Skeletal muscle cell (primary cell): ENCODE results near the gene ZNRD2.
A peak's percentile ranks its signal among the peaks of the same experiment; 100 is the strongest.

ENCODE experiments used
- DNase-seq: peaks from one replicate; pipeline ENCODE4 v3.0.0-alpha.2; 2010; ENCODE audit warnings: low read depth
- H3K4me3 ChIP-seq: 2 replicates; pipeline ENCODE4 v1.5.1; 2011; ENCODE audit warnings: low read depth, mild to moderate bottlenecking, control low read depth, low read length, moderate library complexity

Gene ZNRD2

DNA sequence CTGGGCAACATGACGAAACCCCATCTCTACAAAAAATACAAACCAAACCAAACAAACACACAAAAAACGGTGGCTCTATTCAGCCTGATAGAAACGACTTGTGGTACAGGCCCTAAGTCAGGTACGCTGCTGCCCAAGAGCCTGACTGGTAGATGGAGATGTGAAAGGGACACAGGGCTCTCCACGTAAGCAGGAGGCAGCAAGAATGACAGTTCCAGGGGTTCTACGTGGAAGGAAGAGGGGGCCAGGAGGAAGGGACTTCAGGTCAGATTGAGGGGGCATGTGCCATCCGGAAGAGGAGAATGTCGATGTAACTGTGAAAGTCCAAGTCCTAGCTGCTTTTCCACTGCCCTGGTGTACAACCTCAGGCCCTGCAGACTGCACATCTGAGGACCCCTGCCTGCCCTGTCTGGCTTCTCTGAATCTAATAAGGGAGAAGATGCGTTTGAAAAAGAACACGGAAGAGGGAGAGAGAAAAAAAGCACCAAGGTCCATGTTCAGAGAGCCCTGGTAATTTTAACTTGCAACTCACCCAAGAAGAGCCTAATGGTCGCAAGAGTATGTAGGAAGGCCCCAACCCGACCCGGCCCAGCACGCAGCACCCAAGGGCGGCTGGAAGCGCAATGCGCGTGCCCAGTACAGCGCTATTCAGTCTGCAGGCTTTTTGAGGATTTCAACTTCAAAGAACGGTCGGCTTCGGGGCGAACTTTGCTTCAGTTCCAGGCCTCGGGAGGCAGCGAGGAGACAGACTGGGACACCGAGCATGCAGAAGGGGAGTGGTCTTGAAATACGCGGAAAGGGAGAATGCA lies 909 bp upstream of the ZNRD2 start:
- no peak for DNase-seq
- peak overlapping the region; percentile 96 for H3K4me3 ChIP-seq

DNA sequence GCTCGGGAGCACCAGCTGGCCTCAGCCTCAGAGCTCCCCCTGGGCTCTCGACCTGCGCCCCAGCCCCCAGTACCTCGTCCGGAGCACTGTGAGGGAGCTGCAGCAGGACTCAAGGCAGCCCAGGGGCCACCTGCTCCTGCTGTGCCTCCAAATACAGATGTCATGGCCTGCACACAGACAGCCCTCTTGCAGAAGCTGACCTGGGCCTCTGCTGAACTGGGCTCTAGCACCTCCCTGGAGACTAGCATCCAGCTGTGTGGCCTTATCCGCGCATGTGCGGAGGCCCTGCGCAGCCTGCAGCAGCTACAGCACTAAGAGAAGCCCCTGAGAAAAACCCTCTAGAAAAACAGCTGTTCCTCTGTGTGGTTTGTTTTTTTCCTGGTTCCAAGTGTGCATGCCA lies 1.1 kb downstream of the ZNRD2 start:
- no peak for DNase-seq
- peak overlapping the region; percentile 96 for H3K4me3 ChIP-seq

DNA sequence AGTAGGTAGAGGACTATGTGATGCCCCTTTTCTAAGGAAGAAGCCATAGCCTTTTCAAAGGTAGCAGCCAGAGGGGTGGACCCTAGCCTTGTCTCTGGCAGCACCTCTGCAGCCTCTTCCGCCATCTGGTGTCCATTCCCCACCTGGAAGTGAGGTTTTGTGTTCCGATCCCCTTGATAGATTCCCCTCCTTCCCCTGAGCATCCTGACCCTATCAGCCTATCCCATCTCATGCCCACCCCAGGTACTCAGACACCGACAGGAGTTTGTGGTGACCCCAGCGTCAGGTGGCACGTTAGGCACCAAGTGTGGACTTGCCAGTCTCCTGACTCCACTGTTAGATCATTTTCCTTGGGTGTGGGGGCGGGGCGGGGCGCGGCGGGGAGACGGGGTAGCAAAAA lies 1.7 kb downstream of the ZNRD2 start:
- no peak for DNase-seq
- peak overlapping the region; percentile 96 for H3K4me3 ChIP-seq

DNA sequence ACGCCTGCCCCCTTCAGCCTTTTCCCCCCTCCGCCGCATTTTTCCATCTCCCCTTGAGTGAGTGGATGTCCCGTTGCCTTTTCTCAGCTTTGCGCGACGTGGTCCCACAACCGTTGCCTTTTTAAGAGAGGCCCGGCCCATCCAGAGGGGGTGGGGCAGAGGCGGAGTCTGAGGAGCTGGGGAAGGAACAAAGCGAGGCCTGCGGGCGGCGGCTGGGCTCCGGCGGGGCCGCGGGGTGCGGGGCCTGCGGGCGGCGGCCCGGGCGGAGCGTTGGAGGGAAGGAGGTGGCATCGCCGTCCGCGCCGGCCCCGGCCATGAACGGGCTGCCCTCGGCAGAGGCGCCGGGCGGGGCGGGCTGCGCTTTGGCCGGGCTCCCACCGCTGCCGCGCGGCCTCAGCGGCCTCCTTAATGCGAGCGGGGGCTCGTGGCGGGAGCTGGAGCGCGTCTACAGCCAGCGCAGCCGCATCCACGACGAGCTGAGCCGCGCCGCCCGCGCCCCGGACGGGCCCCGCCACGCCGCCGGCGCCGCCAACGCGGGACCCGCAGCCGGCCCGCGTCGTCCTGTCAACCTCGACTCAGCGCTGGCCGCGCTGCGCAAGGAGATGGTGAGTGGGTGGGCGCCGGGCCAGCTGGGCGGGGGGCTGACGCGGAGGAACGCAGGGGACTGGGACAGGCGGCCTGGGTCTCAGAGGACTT lies 2.2 kb downstream of the ZNRD2 start, which contains the start of gene FAM89B:
TSS of gene FAM89B (plus strand) at position 183 of the 696 bp plus-strand sequence. CDS start at position 315, 132 bp downstream.
- H3K4me3 ChIP-seq = peak within 1 kb of the TSS; percentile 96
- no peak for DNase-seq

DNA sequence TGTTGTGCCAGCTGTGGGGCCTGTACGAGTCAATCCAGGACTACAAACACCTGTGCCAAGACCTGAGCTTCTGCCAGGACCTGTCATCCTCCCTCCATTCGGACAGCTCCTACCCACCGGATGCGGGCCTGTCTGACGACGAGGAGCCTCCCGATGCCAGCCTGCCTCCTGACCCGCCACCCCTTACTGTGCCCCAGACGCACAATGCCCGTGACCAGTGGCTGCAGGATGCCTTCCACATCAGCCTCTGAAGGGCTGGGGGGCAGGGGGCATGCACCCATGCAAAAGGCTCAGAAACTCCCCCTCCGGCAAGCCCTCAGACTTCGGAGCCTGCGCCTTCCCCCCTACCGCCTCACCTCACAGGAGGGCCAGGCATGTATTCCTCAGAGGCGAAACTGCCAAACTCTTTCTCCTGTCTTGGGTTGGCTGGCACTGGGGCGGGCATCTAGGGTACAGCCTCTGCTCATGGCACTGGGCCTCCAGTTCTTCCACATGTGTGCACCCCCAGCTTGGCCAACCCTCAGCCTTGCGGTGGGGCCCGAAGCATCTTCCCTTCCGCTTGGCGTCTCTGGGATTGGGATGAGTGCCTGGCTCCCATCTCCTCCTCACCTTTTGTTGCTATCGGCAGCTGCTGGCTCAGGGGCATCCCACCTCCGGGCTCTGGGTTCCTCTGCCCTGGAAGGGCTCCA lies 3.3 kb downstream of the ZNRD2 start:
- H3K4me3 ChIP-seq = peak overlapping the region; percentile 96
- DNase-seq = no peak

DNA sequence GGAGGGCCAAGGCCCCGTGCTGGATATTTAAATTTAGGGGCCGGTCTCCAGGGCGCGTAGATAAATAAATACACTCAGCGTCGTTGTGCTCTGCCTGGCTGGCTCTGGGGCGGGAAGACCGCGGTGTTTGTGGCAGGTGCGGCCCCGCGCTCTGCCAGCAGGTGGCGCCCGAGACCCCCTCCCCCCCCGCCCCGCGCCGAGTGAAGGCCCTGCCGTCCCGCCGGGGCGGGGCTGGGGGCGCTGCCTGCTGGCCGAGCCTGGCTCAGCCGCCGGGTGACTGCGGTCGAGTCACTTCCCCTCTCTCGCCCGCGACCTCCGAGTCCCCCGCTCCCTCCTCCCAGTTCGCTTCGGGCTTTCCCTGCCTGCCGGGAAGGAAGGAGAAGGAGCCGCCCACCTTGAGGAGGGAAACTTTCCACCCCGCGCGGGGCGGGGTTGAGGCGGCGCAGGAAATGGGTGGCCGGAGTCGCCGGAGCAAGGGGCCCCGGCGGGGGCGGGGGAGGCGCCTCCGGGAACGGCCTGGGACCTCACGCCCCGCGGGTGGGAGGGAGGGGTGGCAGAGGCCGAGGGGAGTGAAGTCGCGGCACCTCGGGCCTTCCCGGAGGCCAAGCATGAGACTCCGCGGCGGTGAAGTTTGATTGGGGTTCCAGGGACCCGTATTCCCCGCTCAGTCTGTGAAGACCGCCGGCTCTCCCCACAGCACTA lies 4.0 kb downstream of the ZNRD2 start:
- peak overlapping the region; percentile 96 for H3K4me3 ChIP-seq
- peak; percentile 84 for DNase-seq

DNA sequence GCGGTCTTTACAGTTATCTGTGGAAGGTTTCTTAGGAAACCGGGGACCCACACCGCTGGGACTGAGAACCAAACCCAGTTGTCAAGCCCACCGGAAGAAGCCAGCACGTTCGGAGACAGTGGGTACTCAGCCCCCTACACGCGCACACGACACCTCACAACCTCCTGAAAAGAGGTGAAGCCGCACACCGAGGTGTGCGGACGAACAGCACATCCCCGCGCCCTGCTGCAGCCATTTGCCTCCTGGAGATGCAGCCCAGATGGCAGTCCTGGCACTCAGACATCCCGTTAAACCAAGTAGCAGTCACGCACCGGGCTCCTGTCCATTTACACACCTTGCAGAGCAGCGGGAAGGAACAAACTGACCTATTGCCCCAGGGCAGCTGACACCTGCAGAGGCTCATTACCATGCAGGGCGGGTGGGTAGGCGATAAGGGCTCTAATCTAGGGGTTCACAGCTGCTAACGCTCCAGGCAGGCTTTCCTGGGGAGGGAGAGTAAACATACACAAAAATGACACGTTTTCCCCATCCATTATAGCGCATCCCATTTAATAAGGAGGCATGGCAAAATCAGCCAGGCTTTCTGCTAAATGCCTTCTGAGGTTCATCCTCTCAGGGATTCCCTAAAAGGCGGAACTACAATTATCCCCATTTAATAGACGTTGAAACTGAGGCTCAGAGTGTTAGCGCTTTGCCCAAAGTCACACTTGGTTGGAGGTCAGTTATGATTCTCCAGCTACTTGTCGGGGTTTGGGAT lies 4.7 kb downstream of the ZNRD2 start:
- H3K4me3 ChIP-seq = peak overlapping the region; percentile 54
- no peak for DNase-seq

DNA sequence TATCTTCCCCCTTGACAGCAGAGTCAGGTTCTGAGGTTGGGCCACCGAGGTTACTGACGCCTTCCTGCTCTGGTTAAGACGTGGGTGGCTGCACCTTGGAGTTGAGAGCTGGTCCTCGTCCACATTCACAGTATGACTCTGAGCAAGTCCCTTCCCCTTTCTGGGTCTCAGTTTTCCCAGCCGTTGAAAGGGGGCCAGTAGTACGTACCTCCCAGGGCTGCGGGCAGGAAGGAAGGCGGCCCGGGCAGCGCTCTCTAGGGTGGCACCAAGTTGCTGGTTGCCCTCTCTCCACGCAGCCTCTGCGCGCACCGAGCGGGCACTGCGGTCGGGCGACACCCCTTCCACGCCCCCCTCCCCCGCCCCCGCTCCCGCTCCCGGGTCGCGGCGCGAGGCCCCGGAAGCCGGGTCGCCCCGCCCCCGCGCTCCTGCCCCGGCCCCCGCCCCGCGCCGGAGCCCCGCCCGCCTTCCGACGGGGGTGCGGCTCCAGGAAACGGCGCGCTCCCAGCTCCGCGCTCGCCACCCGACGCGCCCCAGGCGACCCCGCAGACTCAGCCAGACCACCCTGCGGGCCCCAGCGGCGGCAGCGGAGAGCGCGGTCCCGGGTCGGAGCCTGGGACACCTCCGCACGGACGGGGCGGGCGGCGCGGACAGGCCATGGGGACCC lies 5.4 kb downstream of the ZNRD2 start, which contains the start of gene EHBP1L1:
TSS of gene EHBP1L1 (plus strand) at position 486 of the 664 bp plus-strand sequence. CDS start 250 bp downstream, outside the sequence.
- peak within 1 kb of the TSS; percentile 54 for H3K4me3 ChIP-seq
- no peak for DNase-seq

DNA sequence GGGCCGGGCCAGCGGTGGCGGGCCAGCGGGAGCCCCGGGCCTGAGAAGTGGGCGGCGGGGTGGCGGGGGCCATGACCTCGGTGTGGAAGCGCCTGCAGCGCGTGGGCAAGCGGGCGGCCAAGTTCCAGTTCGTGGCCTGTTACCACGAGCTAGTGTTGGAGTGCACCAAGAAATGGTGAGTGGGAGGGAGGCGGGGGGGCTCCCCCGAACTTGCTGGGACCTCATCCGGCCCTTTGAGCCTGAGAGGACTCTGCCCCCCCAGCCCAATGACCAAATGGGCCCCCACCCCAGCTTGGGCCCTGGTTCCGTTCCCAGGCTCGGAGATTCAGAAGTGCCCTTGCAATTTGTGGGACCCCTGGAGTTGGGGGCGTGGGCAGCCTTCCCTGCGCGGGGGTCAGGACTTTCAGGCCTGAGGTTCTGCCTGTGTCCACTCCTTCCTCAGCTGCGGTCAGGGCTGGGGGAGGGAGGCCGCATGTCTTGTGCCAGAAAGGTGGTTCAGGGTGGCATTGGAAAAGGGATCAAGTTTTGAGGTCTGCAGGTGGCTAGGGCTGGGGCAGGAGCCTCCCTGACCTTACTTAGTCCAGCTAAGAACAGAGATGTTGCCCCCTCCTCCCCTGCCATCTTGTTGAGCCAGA lies 6.1 kb downstream of the ZNRD2 start:
- no peak for DNase-seq
- H3K4me3 ChIP-seq = peak overlapping the region; percentile 54

DNA sequence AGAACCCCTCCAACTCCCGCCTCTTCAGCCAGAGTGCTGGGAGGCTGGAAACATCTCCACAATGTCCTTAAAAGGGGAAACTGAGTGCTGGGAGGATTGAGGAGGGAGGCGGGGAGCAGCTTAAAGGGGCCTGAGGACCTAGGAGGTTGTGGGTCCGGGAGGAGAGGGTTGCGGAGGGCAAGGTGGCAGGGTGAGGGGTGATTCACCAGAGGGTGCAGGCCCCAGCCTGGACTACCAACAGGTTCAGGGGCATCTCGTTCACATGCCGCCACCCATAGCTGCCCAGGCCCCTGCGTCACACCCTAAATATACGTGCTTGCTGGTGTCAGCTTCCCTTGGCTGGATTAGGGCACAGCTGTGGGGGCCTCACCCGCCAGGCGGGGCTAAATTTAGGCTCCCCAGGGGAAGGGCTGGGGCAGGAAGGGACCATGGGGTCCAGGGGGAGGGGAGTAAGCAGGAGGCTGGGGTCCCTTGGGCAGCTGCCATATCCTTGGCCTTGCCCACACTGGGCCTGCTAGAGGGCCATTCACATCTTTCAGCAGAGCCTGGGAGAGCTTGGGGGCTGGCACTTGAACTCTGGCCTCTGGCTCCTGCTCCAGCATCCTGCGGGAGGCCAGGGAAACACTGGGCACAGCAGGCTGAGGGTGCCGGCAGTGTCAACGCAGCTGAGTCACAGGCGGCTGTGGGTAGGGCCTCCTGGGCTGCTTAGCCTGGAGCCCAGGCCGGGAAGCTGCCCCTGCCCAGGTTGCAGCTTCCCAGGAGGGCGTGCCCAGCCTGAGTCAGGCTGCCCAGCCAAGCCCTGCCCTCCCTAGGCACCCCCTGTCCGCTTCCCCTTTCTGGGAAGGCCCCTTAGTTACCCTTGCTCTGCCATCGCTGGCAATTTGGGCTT lies 6.8 kb downstream of the ZNRD2 start:
- no peak for DNase-seq
- H3K4me3 ChIP-seq = peak overlapping the region; percentile 54

DNA sequence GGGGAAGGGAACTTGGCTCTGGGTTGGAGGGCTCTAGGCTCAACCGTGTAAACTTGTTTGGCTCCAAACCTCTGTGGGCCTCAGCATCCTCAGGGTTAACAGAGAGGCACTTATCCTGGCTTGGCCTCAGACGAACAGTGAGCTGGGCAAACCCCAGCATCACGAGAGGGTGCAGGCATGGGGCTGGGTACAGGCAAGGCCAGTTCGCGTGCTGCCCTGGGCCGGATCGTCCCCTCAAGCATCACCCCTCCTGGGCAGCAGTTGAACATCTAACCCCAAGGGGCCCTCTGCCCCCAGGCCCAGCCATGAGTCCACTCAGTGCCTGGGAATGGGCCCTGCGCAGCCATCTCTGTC lies 7.5 kb downstream of the ZNRD2 start:
- no peak for DNase-seq
- H3K4me3 ChIP-seq = peak overlapping the region; percentile 54

DNA sequence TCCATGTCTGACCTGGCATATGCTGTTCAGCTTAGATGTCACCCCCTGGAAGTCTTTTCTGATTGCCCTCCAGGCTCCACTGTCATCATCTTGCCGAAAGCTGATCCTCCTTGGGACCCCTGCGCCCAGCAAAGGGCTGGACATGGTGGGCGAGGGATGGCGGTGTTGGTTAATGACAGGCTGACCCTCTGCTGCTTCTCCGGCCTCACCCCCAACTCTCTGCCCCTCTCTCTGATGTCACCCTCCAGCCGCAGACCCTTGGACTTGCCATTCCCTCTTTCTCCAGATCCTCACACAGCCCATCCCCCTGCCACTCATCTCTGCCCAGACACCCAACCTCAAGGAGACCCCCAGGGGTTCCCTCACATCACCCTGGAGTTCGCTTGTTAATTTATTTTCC lies 7.9 kb downstream of the ZNRD2 start:
- no peak for DNase-seq
- H3K4me3 ChIP-seq = no peak overlapping the region

DNA sequence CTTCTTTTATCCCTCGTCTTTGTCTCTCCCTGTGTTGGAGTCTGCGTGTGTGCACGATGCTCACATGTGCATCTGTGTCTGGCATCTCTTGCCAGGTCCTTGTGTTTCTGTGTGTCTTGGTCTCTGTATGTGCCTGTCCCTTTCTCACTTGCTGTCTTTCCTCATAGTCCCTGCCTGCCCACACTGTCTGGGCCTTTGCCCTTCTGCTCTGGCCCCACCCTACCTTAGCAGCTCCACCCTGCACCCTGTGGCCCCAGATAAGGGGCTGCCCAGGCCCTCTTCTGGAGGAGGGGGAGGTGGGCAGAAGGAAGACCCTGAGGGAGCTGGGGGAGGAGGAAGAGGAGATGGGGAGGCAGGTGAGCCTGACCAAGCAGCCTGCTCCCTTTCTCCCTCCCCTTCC lies 8.4 kb downstream of the ZNRD2 start:
- no peak overlapping the region for H3K4me3 ChIP-seq
- no peak for DNase-seq

DNA sequence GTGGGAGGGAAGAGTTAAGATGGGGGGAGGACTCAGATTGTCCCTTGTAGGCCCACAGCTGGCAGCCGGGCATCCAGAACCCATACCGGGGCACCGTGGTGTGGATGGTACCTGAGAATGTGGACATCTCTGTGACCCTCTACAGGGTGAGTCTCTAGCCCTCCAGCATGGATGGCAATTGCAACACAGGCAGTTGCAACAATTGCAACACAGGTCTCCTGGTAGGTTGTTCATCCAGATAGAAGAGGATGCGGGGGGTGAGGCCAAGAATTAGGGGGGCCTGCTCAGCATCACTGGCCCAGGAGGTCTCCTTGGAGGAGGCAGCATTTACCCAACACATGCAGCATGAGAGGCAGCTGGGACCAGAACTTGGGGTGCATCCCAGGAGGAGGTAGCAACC lies 9.0 kb downstream of the ZNRD2 start:
- H3K4me3 ChIP-seq = no peak overlapping the region
- no peak for DNase-seq

DNA sequence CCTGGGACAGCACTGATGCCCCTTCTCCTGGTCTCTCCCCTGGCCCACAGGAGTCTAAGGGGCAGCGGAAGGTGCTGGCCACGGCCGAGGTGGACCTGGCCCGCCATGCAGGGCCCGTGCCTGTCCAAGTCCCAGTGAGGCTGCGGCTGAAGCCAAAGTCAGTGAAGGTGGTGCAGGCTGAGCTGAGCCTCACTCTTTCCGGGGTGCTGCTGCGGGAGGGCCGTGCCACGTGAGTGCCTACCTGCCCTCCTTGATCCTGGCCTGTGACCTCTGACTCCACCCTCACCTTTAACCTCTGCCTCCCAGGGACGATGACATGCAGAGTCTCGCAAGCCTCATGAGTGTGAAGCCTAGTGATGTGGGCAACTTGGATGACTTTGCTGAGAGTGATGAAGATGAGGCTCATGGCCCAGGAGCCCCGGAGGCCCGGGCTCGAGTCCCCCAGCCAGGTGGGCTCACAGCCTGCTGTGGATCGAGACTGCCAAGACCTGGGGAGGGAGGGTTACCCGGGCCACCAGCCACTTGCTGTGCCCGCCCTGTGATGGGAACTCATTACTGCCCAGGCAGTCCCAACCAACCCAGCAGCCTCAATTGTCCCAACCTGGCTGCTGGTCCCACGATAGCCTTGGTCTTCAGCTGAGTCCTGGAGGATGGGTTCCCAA lies 9.9 kb downstream of the ZNRD2 start:
- no peak for DNase-seq
- no peak overlapping the region for H3K4me3 ChIP-seq

DNA sequence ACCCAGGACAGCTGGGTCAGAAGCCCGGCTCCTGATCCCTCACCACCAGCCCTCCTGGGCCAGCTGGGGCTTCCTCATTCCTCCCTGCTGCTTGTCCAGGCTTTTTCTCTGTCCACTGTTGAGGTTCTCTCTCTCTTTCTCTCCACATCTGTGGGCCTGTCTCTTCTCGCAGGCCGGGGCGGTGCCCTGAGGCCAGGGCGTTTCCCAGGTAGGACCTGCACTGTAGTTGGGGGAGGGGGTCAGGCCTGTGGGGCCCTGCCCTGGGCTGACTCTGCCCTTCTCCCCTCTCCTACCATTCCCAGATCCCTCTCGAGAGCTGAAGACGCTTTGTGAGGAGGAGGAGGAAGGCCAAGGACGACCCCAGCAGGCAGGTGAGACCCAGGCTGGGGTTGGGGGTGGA lies 10.5 kb downstream of the ZNRD2 start:
- H3K4me3 ChIP-seq = no peak overlapping the region
- DNase-seq = no peak

DNA sequence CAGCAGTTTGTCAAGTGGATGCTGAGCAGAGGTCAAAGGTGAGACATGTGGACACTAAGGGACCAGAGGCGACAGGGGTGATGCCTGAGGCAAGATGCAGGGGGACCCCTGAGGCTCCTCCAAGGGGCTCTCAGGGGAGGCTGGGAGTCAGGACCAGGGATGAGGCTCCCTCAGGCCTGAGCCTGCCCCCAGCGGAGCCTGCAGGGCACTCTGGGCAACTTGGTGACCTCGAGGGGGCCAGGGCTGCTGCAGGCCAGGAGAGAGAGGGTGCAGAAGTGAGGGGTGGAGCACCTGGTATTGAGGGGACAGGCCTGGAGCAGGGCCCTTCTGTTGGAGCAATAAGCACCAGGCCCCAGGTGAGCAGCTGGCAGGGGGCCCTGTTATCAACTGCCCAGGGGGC lies 11.7 kb downstream of the ZNRD2 start:
- DNase-seq = no peak
- no peak overlapping the region for H3K4me3 ChIP-seq
